ENCODE data around the gene IKBKE.
A peak's percentile ranks its signal among the peaks of the same experiment; 100 is the strongest.

IKBKE gene

DNA sequence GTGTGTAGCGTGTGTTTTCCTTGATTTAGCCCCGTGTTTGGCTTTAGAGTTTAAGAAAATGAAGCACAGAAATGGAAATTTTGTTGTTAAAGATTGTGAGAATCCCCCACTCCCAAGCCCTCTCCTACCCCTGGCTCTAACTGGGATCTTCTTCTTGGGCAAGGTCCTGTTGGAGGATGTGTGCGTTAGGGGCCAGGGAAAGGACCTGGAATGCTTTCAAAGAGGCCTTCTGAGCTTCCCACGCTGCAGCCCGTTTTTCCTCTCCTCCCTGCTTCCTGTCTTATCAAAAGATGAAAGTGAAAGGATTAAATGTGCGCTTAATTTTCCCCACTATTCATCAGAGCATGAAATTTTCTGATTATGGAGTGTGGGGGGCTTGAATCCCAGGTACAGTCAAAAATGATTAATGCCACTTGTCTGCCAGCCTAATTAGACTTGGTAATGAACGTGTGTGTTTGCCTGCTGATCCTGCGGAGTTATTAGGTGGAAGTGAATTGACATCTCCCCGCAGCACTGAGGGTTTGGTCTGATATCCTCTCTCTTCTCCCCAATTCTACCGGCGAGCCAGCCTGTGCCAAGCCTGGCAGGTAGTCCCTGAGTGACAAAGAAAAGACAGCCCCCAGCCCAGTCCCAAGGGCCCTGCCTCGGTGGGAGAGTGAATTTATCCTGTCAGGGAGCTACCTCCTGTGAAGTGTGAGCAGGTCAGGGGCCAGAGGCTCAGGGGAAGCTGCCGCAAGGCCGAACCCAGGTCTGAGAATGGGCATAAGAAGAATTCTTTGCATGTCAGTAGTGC, 42.0 kb downstream of the IKBKE start:
- DNase-seq (ENCODE audit: low spot score): no peak

DNA sequence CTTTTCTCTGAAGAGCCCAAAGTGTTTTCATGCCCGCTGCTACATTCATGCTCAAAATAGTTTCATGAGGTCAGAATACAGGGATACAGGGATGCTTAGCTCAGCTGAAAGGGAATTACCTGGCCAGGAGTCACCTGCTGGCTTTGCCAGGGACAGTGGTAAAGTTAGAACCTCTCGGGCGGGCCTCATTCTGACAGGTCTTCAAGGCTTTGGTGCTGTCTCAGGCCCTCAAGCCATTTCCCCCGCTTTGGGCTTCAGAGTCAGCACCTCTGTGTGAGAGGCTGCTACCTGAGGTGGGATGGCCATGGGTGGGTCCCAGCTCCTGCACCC, 42.5 kb downstream of the IKBKE start:
- no peak for DNase-seq (ENCODE audit: low spot score)

DNA sequence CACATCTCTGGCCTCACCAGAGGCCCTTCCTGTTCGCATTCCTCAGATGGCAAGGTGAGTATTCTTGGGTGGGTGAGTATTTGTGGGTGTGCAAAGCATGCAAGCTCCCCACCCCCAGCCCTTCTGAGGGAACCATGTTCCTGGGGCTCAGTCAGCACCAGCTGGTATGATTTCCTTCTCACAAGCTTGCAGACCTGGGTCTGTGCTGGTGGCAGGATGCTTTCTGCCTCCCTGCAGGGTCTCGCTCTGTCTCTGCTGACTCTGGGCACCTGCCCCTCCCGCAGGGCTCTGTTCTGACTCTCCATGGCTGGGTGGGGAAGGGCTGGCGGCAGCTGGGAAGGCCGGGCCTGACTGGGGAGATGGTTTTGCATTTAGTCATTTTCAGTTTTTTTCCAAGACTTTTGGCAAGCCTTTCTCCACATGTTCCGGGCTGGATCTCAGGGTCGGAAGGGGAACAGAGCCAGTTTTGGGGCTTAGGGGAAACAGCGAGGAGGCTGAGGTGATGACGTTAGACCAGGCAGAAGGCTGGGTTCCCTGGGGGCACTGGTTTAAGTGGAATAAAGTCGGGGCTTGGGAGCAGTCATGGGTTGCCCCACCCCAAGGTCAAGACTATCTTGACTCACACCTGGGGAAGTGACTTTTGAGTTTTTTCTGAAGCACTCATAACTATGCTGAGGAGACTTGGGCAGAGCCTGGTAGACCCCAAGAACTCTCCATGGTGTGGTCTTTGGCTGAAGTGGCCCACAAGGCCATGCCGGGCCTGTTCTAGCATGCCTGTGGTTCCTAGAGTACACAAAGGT, 43.2 kb downstream of the IKBKE start:
- no peak for DNase-seq (ENCODE audit: low spot score)

DNA sequence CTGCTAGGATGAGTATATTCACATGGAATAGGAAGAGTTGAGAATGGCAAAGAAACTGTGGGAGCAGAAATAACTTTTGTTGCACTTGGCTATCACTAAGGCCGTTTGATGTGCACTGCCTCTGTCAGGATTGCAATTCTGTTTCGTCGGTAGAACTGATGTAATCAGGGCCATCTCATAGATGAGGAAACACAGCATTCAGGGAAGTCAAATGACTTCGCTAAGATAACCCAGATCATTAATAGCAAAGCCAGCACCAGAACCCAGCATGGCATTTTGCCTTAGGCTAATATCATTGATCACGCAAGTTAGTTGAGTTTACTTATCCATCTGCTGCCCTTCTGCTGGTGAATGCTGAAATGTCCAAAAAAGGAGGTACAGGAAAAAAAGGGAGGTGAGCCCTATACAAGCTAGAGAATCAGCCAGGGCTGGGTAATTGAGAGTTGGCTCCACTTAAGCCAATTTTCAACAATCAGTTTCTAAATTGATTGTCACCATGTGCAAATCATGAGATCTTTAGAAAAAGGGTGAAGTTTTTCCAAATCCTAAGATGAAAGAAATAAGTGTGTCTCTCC, 44.6 kb downstream of the IKBKE start:
- no peak for DNase-seq (ENCODE audit: low spot score)

DNA sequence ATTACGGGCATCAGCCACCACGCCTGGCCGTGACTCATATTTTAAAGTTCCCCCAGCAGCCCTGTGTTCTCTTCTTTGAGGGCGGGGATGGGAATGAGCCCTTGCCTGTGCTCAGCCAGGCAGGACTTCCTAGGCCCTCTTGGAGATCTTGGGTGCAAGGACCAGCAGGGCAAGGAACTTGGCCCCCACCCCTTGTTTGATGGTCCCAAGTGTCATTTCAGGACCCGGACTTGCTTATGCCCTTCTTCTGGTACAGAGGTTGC, 46.4 kb downstream of the IKBKE start:
- no peak for DNase-seq (ENCODE audit: low spot score)

DNA sequence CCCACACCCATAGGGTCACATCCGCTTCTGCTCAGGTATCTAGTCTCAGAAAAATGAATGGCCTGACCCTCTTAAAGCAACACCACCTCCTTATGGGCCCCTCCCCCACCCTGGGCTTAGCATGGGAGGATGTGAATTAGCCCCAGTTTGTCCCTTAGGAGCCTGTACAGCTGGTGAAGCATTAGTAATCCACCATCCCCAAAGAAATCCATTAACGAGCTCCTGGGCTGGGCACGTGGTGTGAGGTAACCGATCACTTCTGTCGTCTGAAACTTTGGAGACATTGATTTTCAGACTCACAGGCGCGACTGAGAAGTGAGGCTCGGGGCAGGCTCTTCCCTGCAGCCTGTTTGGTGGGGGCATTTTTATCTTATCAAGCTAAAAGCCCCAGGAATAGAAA, 47.5 kb downstream of the IKBKE start:
- DNase-seq (ENCODE audit: low spot score): no peak

DNA sequence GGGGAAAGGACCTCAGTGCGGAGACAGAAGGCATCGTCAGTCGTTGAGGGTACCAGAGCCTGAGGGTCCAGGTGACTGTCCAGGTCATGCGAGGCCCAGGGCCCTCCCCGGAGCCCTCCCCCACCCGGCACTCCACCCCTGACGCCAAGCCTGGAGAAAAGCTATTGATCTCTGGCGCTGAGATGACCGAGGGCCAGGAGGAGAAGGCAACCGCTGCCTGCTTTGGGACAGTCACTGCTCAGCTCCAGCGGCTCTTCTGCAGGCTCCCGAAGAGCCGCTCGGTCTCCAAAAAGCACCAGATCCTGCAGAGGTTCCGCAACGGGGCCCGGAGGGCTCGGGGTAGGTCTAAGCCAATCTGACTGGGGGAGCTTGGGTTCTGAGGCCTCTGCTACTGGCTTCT, 47.9 kb downstream of the IKBKE start:
- no peak for DNase-seq (ENCODE audit: low spot score)

DNA sequence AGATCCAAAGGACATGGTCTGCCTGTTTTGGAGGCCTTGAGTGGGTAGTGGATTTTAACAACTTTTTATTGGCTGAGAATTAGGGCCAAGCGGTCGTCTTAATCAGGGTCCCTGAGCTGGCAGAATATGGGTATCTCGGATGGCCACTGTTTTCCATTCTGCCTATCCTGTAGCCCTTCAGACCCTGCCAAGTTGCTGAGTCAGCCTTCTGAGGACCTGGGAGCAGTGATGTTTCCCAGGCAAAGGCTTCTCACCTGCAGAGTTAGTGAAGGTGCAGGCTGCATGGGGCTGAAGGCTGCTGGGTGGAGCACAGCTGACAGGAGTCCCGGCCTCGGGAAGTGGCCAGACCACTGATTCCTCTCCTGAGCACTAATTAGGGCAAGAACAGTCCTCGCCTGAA, 48.5 kb downstream of the IKBKE start:
- no peak for DNase-seq (ENCODE audit: low spot score)

DNA sequence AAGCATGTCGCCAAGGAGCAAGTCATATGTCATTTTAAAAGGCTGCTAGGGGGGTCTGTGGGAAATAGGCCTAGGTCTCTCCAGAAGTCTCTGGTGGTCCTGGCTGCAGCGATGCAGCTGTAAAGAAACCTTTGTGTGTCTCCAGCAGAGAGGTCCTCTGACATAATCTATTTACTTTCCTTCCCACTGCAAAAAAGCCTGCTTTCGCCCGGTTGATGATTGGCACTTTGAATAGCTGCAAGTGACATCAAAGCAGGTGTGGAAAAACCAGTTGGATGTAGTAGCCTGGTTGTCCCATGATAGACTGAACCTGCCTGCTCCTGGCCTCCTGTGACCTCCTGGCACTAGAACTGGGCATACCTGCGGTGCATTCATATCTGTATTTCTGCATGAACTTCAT, 50.9 kb downstream of the IKBKE start:
- peak; percentile 35 for DNase-seq (ENCODE audit: low spot score)

DNA sequence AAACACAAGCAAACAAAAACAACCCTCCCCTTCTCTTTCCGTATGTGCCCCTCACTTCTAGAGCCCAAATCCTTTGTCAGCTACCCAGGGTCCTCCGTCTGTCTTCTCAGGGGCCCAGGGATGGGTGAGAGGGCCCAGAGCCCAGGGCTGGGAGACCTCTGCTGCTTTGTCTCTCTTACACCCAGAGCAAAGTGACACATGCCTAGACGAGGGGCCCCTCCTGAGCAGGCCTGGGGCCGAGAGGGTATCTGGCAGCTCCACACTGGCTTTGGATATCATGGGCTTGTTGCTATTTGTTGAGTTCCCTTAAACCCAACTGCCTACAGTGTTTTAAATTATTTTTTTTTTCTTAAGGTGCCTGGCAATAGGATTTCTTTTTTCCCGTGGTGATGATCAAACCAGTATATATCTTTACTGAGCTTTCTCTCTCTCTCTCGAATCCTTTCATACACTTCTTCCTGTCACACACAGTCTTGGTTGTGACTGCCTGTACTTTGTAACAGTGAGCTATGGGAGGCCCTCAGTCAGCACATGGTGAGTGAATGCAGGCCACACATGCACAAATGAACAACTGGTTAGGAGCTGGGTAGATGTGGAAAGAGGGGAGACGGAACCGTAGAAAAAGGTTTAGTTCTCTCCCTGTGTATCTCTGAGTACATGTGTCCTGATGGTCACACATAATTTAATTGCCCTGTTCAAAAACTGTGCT, 51.6 kb downstream of the IKBKE start:
- DNase-seq (ENCODE audit: low spot score): no peak

DNA sequence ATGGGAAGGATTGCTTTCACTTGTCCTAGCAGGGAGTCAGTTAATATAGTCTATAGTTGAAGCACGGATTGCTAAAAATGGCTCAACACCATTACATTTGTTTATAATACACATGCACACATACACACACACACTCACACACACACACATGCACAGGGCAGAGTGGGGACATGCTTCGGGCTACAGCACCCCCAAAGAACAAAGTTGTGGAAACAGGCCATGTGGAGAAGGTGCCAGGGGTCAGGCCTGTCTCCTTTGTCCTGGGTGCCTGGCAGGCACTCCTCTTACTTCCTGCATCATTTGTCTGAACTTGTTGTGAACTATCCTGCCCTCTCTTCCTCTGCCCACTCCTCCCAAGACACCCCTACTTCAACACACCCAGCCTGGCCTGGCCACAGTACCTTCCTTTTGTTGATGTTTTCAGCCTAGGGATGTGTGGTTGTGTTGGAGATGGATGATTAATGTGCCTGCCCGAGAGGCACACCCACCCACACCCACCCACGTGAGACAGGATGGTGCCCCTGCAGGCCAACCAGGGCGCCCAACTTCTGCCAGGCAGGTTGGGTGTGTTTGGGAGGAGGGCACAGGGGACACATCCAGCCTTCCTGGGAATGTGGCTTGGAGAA, 54.6 kb downstream of the IKBKE start:
- DNase-seq (ENCODE audit: low spot score): no peak

DNA sequence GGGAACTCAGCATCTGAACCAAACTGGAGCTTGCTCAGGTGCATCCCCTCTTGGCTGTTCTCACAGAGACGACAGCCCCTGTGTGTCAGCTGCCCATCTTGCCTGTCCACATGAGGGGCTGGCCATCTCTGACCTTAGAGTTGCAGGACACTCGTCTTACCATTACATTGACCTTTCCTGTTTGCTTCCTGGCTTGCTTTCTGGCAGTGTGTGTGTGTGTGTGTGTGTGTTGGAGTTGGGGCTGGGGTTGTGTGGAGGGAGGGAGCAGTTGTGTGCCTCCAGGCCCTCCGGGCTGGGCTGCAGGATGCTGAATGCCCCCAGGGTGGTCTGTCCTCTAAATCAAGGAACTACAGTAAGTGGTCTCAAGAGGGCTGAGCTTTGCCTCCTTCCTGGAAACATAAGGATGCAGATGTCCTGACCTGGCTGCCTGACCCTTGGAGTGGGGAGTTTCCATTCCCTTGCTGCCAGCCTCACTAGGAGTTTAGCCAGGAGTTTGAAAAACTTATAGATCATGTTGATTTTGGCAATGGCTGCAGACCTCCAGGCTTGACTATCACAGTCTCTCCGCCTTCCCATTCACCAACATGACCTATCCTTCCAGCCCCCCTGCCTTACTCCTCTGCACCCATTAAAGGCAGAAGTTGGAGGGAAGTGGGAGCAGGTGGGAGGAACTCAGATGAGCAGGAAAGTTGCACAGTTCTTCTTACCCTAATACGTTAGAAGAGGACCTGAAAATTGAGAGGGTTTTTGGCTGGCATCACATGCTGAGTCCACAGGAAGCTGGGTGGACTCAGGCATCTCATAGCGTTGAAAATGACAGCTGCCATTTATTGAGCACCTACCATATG, 56.0 kb downstream of the IKBKE start:
- DNase-seq (ENCODE audit: low spot score): no peak

DNA sequence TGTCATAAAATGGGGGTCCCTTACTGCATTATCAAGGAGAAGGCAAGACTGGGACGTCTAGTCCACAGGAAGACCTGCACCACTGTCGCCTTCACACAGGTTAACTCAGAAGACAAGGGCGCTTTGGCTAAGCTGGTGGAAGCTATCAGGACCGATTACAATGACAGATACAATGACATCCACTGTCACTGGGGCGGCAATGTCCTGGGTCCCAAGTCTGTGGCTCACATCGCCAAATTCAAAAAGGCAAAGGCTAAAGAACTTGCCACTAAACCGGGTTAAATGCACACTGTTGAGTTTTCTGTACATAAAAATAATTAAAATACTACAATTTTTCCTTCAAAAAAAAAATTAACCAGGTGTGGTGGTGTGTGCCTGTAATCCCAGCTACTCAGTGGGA, 59.1 kb downstream of the IKBKE start:
- no peak for DNase-seq (ENCODE audit: low spot score)

DNA sequence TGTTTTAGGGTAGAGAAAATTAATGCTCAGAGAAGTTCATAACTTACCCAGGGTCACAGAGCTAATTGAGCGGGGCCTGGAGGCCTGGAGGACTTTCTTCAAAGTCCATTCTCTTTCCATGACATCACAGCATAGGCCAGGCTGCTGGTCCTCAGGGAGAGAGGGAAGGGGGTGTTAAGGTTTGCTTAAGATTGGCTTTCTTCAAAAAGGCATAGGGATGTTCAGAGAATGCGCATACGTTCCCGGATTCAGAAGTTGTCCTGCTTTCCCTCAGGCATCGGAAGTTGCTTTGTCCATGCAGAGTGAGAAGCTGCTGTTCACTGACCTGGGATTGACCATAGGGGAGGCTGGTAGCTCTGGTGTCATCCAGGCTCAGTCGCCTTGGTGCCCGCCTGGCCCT, 62.1 kb downstream of the IKBKE start:
- no peak for DNase-seq (ENCODE audit: low spot score)

DNA sequence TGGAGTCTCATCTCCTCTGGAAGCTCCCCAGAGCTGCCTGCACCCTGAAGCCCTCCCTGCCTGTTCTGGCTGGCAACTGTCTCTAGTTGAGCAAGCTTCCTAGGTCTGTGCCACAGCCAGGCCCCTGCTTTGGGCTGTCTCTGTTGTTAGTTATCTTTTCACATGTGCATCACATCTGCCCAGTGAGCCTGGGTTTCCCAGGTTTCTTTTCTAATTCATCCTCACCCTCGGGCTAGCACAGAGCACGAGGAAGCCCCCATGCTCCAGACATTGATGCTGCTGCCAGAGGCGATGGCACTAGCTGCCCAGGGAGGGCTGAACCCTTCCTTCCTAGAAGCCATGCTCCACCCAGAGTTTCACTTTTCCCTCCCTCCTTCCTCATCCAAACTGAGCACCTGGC, 64.3 kb downstream of the IKBKE start:
- DNase-seq (ENCODE audit: low spot score): no peak

DNA sequence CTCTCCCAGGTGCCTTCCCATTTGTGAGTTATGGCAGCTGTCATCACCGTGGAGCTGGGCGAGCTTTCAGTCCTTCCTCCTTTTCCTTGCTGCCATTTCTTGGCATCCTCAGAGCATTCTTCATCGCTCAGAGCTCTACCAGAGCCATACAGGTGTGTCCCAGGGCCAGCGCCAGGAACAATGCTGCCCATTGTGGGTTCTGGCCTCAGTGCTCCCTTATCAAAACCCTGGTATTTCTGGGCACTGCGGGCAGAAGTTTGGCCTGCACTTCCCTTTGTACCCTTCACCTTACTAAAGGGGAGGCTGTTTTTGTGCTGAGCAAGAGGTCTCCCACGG, 65.5 kb downstream of the IKBKE start:
- DNase-seq (ENCODE audit: low spot score): no peak

DNA sequence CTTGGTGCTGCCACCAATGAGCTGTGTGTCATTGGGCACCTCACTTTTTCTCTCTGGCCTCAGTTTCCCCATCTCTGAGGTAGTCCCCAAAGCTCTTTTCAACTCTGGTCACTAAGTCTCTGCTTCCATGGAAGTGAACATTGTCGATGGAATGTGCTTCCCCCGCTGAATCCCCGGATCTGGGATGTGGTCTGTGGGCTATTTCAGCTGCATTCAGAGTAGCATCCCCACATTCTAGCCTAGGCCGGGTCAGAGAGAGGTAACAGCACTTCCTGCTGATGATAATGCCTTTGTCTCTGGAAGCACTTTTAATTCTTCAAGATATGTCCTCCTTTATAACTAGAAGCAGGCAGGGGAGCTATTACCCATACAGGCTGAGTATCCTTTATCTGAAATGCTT, 66.9 kb downstream of the IKBKE start:
- DNase-seq (ENCODE audit: low spot score): no peak

DNA sequence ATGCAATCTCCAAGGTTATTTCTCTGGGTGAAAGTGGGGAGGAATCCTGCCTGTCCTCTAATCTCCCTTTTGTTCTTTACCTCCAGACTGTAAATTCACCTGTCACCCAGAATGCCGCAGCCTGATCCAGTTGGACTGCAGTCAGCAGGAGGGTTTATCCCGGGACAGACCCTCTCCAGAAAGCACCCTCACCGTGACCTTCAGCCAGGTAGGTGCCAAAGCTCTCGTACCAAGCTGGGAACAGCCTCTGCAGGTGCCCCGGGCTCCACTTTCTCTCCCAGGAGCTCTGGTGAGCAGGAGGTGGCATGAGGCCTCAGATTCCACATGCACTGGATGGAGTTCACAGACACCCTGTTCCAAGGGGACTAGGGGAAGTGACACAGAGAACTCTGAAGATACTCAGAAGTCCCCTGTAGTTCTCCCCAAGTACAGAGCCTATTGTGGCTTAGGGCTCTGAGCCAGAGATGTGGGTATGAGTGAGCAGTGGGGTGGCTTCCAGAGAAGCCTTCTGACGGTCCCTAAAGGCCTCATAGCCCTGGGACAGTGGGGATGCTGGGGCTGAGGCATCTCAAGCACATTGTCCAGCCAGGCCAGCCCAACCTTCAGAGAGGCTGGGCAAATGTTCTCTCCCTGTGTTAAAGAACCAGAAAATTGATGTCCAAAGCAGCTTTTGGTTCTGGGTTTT, 68.0 kb downstream of the IKBKE start:
- no peak for DNase-seq (ENCODE audit: low spot score)

DNA sequence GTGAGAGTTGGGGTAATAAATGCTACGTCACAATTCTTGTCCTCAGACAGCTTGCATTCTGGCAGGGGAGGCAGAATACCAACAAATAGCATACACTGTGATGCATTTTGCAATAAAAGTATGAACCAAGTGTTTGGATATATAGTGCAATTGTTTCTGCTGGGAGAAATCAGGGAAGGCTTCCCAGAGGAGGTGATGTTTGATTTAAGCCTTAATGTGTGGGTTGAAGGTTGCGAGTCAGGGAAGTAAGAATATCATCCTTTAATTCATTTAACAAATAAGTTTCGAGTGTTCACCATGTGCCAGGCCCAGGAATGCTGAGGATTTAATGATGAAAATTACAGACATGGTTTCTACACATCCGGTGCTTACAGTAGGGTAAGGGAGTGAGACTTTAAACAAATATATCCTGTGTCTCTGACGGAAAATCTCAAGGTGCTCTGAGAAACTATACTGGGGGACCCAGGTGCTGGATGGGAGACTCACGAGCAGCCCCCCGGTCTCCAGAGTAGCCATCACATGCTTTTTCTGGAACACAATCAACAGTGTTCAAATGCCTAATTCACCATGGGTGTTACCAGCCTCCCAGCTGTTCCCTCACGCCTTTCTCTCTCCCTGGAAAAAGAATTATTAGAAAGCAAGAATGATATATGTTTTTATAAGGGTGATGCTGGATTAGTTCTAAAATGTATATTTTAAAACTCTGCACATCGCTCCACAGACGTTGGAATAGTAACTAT, 68.8 kb downstream of the IKBKE start:
- DNase-seq (ENCODE audit: low spot score): no peak

DNA sequence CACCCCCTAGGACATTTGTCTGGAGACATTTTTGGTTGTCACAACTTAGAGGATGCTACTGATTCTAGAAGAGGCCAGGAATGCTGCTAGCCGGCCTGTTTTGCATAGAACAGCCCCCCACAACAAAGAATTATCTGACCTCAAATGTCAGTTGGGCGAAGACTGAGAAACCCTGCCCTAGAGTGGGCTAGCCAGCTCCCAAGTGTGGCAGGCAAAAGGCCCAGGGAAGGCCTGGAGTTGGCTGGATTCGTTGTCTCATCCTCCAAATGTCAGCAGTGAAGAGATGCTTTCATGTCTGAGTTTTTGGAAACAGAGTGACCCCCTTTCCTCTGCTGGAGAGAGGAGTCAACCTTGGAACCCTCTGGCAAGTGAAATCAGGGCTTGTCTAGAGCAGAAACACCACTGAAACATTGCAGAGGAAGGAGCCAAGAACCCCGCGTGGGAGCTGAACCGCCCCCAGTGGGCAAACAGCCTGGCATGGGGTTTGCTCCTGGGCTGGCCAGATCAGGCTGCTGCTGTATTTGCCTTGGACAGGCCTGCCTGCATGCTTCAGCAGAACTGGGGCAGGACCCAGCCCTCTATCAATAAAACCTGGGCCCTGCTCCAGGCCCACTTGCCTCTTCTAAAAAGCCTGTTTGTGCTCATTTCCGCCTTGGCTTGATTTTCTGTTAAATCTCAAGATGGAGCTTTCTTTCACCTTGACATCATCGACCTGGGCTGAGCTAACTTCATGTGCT, 69.9 kb downstream of the IKBKE start:
- no peak for DNase-seq (ENCODE audit: low spot score)

Measured in HuH-7.5 (cell line).